HG02852 (cell line): ENCODE results near the gene SPTBN1.

ENCODE experiments used
- ATAC-seq: cut with Tn5 transposase; IDR thresholded peaks from one replicate; pipeline ENCODE4 v1.9.1; 2021; ENCODE audit warnings: mild to moderate bottlenecking, moderate library complexity; ENCODE audit not compliant: unreplicated experiment

Gene SPTBN1

GRCh38 chr2:54603357-54603756 lies 147.2 kb downstream of the SPTBN1 start:
- ATAC-seq = no peak

DNA sequence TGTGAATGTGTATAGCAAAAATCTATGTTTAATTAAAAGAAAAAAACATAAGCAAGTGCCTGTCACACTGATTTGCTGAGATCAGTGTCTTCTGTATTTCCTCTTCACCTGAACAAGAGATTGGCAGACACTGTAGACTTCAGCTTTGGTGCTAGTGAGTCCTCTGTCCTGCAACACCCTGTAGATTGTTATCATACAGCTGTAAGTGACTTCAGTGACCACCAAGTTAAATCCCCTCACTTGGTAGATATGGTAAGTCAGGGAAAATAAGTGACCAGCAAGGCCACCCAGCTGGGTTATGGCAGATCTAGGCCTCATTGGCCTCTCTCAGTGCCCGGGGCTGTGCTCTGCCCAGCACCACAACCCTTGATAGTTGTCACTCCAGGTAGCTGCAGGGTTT lies 147.7 kb downstream of the SPTBN1 start:
- no peak for ATAC-seq

DNA sequence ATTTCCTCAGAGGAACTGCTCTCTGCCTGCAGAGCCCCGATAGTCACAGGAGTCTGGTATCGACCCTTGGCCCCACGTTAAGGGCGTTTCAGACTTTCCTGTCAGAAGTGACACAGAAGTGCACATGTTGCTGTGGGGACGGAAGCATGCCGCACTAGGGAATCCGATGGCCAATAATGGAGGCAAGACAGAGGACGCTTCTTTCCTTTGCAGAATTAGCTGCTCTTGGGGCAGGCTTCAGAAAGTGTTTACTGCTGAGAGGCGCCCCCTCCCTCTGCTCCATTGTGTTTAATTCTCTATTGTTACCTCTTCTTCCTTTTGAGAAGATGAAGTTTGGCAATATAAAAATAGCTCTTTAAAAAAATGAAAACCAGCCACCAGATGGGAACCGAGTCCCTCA lies 148.7 kb downstream of the SPTBN1 start:
- ATAC-seq = no peak

DNA sequence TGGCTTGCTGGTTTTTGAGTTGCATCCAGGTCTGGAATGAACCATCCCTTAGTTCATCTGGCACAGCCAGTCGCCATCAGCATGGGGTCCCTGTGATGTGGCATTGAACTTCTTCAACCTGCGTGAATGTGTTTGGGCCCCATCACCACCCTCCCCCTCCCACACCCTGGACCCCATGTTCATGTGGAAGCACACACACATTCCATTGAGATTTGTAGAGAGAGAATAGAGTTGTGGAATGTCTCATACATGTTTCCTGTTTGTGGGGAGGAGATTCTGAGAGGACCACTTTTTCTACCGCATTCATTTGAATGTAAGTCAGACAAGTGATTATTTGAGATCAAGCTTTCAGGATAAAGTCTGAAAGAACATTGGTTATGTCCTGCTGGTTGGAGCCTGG lies 149.7 kb downstream of the SPTBN1 start:
- no peak for ATAC-seq

GRCh38 chr2:54606393-54606958 lies 150.3 kb downstream of the SPTBN1 start:
- ATAC-seq = no peak

- no peak for ATAC-seq
Observed at GRCh38 chr2:54608224-54608623, 152.1 kb downstream of the SPTBN1 start.

GRCh38 chr2:54609241-54609640 lies 153.1 kb downstream of the SPTBN1 start:
- no peak for ATAC-seq

DNA sequence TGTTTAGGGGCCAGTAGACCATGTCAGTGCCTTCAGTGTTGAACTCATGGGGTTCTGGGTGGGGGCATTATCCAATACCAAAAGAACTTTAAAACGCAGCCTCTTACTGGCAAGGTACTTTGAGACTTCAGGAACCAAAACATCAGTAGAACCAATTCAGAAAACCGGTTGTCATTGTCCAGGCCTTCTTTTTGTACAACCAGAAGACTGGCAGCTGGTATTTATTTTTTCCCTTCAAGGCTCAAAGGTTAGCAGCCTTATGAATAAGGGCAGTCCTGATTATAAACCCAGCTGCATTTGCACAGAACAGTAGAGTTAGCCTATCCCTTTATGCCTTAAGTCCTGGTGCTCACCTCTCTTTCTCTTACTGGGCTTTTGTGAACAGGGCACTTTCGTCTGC lies 153.5 kb downstream of the SPTBN1 start:
- no peak for ATAC-seq

- ATAC-seq = no peak
Observed at GRCh38 chr2:54610700-54611099, 154.6 kb downstream of the SPTBN1 start.

- ATAC-seq = no peak
Observed at GRCh38 chr2:54611830-54612545, 155.9 kb downstream of the SPTBN1 start.

DNA sequence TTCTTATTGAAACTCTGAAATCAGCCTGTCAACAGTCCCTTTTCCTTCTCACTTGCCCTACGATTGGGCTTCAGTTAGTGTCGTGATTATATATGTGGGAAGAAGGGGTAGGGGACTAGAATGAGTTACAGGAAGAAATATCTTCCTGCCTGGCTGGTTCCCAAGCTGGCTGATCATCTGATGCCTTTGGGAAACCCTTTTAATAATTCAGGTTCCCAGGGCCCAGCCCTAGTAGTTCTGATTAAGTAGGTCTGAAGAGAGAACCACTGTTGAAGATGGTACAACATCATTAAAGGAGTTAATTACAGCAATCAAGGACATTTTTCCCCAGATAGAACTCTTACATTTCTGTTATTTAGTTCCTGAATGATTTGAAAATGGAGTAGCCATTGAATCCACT lies 157.3 kb downstream of the SPTBN1 start:
- ATAC-seq = no peak

- no peak for ATAC-seq
Observed at GRCh38 chr2:54613794-54614257, 157.7 kb downstream of the SPTBN1 start.

DNA sequence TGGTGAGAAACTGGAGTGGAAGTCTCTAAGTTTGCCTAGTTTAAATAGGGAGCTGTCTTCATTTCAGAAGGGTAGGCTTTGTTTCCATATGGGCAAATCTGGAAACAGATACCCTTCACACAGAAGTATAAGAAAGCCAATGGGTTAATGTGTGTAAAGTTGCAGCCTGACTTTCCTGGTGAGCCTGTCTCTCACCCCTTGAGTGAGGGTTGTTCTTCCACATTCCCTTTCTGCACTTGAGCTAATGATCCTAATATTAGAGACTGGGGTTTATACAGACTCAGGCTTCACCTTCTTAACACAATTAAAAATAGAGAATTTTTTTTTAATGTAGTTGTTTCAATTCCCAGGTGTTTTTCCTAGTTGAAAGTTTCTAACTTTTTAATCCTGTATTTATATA lies 158.7 kb downstream of the SPTBN1 start:
- ATAC-seq = no peak

- no peak for ATAC-seq
Observed at GRCh38 chr2:54615832-54616534, 159.9 kb downstream of the SPTBN1 start.

DNA sequence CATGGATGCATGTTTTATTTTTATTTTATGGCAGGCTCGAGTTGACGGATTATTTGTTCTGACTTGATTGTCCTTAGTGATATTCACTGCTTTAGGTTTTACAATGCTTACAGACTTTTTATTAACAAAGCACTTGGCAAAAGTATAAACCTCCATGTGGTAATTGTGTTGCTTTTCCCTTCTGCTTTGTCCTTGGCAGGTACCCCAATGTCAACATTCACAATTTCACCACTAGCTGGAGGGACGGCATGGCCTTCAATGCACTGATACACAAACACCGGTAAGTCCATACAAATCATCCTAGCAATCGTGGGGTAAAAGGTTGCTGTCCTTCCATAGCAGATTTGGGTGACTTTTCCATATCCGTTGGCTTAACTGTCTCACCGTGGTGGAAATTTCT lies 161.3 kb downstream of the SPTBN1 start:
- no peak for ATAC-seq

DNA sequence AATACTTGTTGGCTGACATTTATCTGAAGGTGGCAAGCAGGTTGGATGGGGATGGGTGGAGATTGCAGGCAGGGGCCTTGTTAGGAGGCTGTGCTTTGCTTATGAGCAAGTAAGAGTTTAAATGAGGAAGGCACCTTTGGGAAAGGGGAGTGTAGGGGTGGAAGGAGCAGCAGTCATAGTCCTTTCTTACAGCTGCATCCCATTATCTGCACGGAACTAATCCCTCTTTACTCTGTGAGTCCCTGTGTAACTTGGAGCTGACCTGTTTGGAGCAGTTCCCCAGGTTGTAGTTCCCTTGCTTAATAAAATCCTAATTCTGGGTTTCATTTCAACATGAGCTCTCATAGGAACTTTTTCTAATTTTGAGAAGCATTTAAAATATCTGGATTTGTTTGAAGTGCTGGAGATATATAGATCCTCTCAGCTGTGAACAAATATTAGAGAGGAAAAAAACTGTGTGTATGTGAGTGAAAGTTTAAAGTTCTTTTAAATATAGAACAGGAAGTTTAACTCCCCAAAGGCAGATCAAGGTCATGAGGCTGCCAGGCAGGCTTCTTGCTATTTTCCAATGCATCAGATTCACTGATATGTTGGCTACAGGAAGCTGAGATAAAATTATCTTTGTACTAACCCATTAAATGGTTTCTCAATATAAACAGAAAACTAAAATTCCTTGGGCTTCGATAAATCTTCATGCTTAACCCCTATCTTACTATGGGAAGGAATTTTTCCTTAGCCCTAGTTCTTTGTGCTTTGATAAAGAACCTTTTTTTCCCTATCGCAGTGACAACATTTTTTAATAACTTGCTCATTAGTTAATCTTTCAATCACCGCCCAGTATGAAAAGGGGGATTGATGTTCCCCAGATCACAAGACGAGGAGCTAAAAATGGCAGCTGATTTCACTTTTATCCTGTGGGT lies 162.8 kb downstream of the SPTBN1 start:
- ATAC-seq = no peak

DNA sequence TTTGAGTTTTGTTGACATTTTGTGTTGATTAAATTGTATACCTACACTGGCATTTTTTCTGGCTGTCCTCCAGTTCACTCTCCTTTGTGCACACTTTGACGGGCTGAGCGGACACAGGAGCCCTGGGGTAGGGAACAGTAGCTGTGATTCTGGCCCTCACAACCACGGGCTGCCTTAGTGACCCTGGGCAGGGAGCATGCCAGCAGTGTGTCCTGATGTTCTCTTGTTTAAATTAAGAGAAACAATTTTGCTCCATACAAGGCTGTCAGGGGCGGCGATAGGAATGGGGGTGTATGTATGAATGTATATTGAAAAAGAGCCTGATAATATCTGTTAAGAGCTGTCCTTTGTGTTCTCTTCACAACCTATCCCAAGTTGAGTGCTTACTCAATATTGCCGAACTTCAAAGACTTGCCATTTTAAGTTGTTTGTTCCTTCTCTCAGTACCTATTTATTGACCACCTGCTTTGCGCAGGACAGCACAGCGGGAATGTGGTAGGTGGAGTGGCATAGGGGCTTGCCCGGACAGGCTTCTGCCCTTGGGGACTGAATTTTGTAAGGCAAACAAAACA lies 163.6 kb downstream of the SPTBN1 start:
- no peak for ATAC-seq

DNA sequence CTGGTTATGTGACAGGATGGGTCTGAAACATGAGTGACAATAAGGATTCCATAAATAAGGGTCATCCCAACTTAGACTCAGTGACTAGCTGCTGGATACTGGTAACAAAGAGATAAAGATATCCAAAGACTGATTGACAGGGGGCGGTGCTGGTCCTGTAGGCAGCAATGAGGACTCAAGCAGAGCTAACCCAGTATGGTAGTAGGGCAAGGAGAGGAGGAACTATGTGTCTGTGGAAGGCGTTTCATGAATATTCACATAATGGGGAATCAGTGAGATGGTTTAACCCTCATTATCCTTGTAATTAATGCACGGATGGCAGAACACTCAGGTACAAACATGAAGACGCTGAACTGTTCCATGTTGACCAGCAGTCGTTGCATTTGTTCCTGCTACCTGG lies 164.8 kb downstream of the SPTBN1 start:
- ATAC-seq = no peak

GRCh38 chr2:54624591-54625071 lies 168.5 kb downstream of the SPTBN1 start:
- no peak for ATAC-seq

GRCh38 chr2:54626131-54626530 lies 170.0 kb downstream of the SPTBN1 start:
- no peak for ATAC-seq

DNA sequence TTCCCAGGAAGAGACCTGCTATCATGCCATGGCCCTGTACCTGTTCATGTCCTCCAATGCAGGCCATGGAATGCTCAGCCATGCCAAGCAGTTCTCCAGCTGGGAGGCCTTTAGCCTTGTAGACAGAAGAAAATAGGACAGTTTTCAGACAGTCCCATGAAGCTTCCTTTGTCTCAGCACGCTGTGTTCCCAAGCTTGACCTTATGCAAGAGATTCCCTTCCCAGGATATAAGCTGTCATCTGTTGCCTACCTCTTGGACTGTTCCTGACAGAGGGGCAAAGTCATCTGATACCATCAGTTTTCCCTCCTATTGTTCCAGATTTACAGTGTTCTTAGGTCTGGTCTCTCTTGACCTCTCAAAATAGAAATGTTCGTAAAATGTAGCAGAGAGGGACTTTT lies 170.8 kb downstream of the SPTBN1 start:
- ATAC-seq = no peak
